ENCODE data around the gene TARBP2.

Gene TARBP2, protein sequence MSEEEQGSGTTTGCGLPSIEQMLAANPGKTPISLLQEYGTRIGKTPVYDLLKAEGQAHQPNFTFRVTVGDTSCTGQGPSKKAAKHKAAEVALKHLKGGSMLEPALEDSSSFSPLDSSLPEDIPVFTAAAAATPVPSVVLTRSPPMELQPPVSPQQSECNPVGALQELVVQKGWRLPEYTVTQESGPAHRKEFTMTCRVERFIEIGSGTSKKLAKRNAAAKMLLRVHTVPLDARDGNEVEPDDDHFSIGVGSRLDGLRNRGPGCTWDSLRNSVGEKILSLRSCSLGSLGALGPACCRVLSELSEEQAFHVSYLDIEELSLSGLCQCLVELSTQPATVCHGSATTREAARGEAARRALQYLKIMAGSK

GRCh38 chr12:53500776-53501614, at the start of gene TARBP2:
TSS of gene TARBP2 (plus strand) at chr12:53501283. CDS start at chr12:53501409, 126 bp downstream.
- Mint-ChIP-seq H3K27ac (peak within 1 kb of the TSS; percentile 94), H3K4me3 (peak within 1 kb of the TSS; percentile 91), H3K36me3 (no peaks in the 10 kb centered on the region), H3K27me3 (no peaks in the 10 kb centered on the region), H3K4me1 (peaks cover 50% of the 10 kb centered on the region), H3K9me3 (no peaks in the 10 kb centered on the region)

DNA sequence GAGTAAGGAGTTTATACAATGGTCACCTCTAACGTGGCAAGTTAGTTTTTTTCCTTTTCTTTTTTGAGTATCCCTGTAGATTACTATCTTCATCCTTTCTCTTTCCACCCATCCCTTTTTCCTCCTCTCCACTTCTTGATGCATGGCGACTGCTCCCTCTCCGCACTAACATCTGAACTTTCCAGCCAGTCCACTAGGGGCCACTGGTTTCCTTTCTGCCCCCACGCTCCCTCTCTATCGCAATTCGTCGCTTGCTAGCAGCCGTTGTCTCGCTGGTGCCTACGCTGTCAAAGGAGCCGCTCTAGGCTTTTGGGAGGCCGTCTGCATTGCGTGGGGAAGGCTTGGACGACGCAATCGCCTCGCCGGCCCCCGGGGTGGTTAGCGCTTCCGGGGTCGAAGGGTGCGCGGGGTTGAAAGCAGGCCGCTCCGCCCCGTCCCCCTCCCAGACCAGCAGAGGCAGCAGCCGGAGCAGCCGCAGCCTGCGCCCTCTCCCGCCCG, 49.4 kb upstream of the TARBP2 start, which contains the start of gene PCBP2:
TSS of gene PCBP2 (plus strand) at position 442 of the 498 bp plus-strand sequence. CDS start 2,699 bp downstream, outside the sequence.
- peaks cover 24% of the 10 kb centered on the region for H3K36me3 Mint-ChIP-seq
- peak within 1 kb of the TSS; percentile 97 for H3K4me3 Mint-ChIP-seq
- H3K9me3 Mint-ChIP-seq, result no peaks in the 10 kb centered on the region
- H3K27me3 Mint-ChIP-seq, result no peaks in the 10 kb centered on the region
- peak within 1 kb of the TSS; percentile 100 for H3K27ac Mint-ChIP-seq
- peaks cover 39% of the 10 kb centered on the region for H3K4me1 Mint-ChIP-seq

DNA sequence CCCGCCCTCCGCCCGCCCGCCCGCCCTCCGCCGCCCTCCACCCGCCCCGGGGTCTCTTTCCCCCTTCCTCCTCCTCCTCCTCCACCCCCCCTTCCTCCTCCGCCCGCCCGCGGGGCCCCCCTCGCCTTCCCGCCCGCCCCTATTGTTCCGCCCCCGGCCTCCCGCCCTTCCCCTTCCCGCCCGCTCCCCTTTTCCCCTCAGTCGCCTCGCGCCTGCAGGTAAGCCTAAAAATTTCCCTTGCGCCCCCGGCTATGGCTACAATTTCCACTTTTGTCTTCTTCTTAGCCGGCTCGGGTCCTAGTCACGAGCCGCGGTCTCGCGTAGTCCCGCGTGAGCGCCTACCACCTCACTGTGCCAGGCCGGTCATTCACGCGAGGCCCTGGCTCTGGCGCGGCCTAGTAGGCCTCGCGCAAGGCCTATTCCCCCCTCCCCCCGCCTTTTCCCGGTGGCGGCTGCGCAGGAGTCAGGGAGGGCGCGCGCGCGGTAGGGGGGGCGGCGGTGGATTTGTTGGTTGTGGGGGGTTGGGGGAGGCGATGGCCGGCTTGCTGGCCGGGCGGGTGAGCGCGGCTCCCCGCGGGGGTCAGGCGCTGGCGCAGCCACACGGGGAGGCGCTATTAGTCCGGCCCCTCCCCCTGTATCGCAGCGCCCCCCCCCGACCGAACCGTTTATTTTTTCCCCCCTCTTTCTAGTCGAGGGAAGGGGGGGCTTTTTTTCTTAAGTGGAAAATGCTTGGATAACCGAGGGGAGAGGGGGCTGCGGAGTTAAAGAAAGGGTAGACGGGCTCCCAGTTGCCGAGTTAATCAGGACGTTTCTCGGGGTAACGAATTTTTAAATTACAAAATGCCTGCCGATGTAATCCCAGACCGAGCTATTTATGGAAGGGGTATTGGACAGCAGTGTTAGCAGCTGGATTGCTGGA, 48.7 kb upstream of the TARBP2 start:
- peaks cover 26% of the 10 kb centered on the region for H3K36me3 Mint-ChIP-seq

DNA sequence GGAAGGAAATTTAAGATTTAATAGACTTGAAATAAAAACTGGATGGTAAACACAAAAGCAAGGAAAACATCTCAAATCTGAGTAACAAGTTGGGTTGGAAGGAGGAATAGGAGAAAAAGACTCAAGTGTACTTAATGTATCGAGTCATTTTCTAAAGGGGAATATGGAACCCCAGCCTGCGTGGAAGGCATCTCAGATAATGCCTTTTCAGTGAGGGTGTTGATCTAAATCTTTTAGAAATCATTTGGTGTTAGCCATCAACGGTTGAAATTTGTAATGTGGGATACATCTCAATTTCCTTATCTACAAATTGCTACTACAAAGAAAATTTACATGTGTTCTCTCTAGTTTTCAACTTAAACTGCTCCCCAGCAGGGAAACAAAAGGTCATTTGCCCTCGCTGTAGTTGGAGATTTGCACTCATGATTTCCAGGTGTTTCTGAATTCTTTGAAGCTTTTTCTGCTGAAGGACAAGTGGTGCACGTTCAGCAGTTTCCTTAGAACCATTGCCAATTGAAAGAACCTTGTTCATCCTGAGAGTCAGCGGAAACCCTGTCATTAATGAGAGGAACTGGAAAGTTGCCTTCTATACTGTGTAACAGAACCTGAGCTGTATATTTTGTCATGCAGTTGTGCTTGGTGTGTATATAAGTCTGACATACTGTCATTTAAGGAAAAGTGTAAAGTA, 47.0 kb upstream of the TARBP2 start:
- Mint-ChIP-seq H3K4me3 (peak overlapping the region; percentile 97), H3K9me3 (no peaks in the 10 kb centered on the region), H3K27ac (peak overlapping the region; percentile 65), H3K27me3 (no peaks in the 10 kb centered on the region), H3K36me3 (peaks cover 27% of the 10 kb centered on the region), H3K4me1 (peaks cover 45% of the 10 kb centered on the region)

More for the DNA sequence above, 48.7 kb upstream of the TARBP2 start:
- no peaks in the 10 kb centered on the region for H3K27me3 Mint-ChIP-seq
- H3K4me3 Mint-ChIP-seq, result peak overlapping the region; percentile 97
- no peaks in the 10 kb centered on the region for H3K9me3 Mint-ChIP-seq
- peak overlapping the region; percentile 100 for H3K27ac Mint-ChIP-seq
- H3K4me1 Mint-ChIP-seq, result peaks cover 43% of the 10 kb centered on the region

DNA sequence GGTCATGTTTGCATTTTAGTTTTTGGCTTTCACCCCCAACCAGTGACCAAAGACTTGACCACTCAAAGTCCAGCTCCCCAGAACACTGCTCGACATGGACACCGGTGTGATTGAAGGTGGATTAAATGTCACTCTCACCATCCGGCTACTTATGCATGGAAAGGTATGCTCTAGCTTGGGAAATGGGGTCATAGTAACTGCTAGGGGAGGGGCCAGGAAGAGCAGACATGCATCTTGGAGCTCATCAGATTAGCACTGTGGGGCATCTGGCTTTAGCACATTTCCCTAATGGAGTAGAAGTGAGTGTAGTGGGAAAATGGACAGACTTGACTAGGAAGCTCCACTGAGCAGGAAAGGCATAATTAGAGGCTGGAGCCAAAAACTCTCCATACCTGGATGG, 46.4 kb upstream of the TARBP2 start:
- Mint-ChIP-seq H3K27me3 (no peaks in the 10 kb centered on the region), H3K27ac (peak overlapping the region; percentile 65), H3K9me3 (no peaks in the 10 kb centered on the region), H3K4me1 (peaks cover 47% of the 10 kb centered on the region), H3K4me3 (peak overlapping the region; percentile 97), H3K36me3 (peaks cover 28% of the 10 kb centered on the region)

DNA sequence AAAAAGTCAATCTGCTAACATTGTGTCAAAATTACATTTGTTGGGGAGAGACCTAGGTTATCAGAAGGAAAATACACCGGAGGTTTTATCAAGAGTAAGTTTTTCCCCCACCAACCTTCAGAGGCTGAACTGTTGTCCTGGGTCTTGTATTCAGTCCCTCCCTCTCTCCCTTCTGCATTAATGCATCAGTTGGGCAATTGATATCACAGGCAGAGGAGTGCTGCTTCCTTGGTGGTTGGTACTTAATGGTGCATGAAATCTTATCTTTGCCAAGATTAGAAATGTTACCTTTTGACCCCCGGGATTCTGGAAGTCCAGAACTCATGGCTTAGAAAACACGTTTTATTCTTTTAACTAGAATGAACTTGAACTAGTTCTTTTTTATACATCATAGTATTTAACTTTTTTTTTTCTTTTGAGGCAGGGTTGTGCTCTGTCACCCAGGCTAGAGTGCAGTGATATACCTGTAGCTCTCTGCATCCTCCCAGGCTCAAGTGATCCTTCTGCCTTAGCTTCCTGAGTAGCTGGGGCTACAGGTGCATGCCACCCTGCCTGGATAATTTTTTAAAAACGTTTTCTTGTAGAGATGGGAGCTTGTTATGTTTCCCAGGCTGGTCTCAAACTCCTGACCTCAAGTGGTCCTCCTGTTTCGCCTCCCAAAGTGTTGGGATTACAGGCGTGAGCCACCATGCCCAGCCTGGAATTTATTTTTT, 44.3 kb upstream of the TARBP2 start:
- Mint-ChIP-seq H3K27me3 (no peaks in the 10 kb centered on the region), H3K27ac (no peak overlapping the region), H3K4me3 (no peak overlapping the region), H3K4me1 (peaks cover 58% of the 10 kb centered on the region), H3K9me3 (no peaks in the 10 kb centered on the region), H3K36me3 (peaks cover 43% of the 10 kb centered on the region)

GRCh38 chr12:53459097-53459496, 42.0 kb upstream of the TARBP2 start:
- Mint-ChIP-seq H3K4me3 (no peak overlapping the region), H3K27me3 (no peaks in the 10 kb centered on the region), H3K27ac (no peak overlapping the region), H3K4me1 (peaks cover 62% of the 10 kb centered on the region), H3K9me3 (no peaks in the 10 kb centered on the region), H3K36me3 (peaks cover 46% of the 10 kb centered on the region)

DNA sequence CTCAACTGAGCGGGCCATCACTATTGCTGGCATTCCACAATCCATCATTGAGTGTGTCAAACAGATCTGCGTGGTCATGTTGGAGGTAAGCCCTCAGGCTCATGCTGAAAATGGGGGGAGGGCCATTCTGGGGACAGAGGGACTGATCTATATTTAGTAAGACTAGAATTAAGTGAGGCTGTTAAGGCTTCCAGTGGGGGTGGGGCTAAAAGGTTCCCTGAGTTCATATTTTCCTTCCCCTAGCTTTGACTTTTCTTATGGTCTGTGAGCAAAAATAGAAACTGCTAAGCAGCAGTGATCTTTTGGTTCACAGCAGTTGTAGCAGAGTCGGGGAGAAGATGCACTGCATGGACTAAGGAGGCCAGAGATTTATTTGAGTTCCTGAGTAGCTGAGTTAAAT, 40.0 kb upstream of the TARBP2 start:
- peaks cover 39% of the 10 kb centered on the region for H3K36me3 Mint-ChIP-seq
- no peaks in the 10 kb centered on the region for H3K27me3 Mint-ChIP-seq
- peak overlapping the region; percentile 6 for H3K4me3 Mint-ChIP-seq
- H3K27ac Mint-ChIP-seq, result peak overlapping the region; percentile 70
- peaks cover 52% of the 10 kb centered on the region for H3K4me1 Mint-ChIP-seq
- no peaks in the 10 kb centered on the region for H3K9me3 Mint-ChIP-seq

GRCh38 chr12:53461591-53461990, 39.5 kb upstream of the TARBP2 start:
- Mint-ChIP-seq H3K36me3 (peaks cover 38% of the 10 kb centered on the region), H3K27ac (peak overlapping the region; percentile 41), H3K4me3 (no peak overlapping the region), H3K4me1 (peaks cover 53% of the 10 kb centered on the region), H3K27me3 (no peaks in the 10 kb centered on the region), H3K9me3 (no peaks in the 10 kb centered on the region)

DNA sequence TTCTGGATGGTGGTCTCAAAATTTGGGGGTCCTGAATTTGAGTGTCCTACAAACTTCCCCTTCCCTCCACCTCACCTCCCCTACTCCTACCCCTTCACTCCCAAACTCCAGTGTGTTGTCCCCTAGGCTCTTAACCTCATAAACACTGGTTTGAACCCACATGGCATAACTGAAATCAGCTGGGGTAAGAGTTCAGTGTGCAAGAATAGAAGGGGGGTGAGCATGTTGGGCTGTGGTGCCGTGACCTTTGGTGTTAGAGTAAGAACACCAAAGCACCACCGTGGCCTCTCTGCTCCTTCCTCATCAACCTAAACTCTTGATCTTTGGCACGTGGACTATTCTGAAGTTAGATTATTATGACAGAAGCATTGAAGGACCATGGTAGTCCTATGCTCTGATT, 38.1 kb upstream of the TARBP2 start:
- Mint-ChIP-seq H3K36me3 (peaks cover 39% of the 10 kb centered on the region), H3K4me1 (peaks cover 53% of the 10 kb centered on the region), H3K27ac (no peak overlapping the region), H3K9me3 (no peaks in the 10 kb centered on the region), H3K4me3 (no peak overlapping the region), H3K27me3 (no peaks in the 10 kb centered on the region)

DNA sequence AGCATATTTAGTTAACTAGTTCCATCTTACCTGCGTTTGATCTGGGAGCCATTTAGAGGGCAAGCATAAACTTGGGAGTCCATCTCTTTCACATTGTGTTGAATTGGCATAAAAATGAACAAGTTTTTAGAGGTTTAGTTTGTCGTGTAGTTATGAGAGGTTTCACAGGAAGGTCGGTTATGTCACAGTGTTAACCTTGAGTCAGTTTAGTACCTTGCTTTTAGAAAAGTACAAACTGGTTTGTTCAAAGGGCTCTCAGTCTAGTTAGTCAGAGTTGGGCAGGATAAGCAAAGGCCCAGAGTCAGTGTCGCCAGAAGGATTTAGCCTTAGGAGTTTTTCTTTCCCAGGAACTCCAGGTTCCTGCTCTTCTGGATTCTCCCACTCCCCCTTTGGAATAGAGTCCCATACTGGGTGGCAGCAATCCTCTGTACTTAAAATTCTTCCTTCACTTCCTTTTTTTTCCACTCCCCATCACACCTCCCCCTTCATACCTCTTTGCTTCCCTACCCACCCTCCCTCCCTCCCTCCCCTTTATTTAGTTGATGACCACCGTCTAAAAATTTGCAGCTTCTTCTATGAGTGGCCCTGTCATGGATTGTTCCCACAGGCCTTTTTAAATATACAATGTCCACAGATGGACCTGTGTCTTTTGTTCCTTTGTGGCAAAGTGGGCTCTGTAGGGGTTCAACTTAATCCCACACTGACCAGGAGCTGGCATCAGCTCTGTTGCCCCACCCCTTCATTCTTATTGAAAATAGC, 37.1 kb upstream of the TARBP2 start:
- no peak overlapping the region for H3K4me3 Mint-ChIP-seq
- no peak overlapping the region for H3K27ac Mint-ChIP-seq
- H3K9me3 Mint-ChIP-seq, result no peaks in the 10 kb centered on the region
- H3K4me1 Mint-ChIP-seq, result peaks cover 56% of the 10 kb centered on the region
- H3K27me3 Mint-ChIP-seq, result no peaks in the 10 kb centered on the region
- peaks cover 38% of the 10 kb centered on the region for H3K36me3 Mint-ChIP-seq

GRCh38 chr12:53464685-53465418, 36.2 kb upstream of the TARBP2 start:
- peaks cover 51% of the 10 kb centered on the region for H3K4me1 Mint-ChIP-seq
- peaks cover 34% of the 10 kb centered on the region for H3K36me3 Mint-ChIP-seq
- no peaks in the 10 kb centered on the region for H3K9me3 Mint-ChIP-seq
- H3K27ac Mint-ChIP-seq, result peak overlapping the region; percentile 19
- no peaks in the 10 kb centered on the region for H3K27me3 Mint-ChIP-seq
- peak overlapping the region; percentile 16 for H3K4me3 Mint-ChIP-seq

- Mint-ChIP-seq H3K27ac (peak overlapping the region; percentile 55), H3K4me1 (peaks cover 46% of the 10 kb centered on the region)
Observed at GRCh38 chr12:53465679-53466078, 35.4 kb upstream of the TARBP2 start.

More at GRCh38 chr12:53465679-53466078, 35.4 kb upstream of the TARBP2 start:
- no peaks in the 10 kb centered on the region for H3K9me3 Mint-ChIP-seq
- H3K4me3 Mint-ChIP-seq, result no peak overlapping the region
- peaks cover 29% of the 10 kb centered on the region for H3K36me3 Mint-ChIP-seq
- no peaks in the 10 kb centered on the region for H3K27me3 Mint-ChIP-seq

All from activated naive CD4-positive, alpha-beta T cell treated with anti-CD3 and anti-CD28 coated beads, Interleukin-2, amount 50 U/mL, for 24 hours (primary cell).